Activated CD4-positive, CD25-positive, alpha-beta regulatory T cell treated with anti-CD3 and anti-CD28 coated beads, Interleukin-2, amount 50 U/mL, for 24 hours (primary cell): ENCODE measurements around the gene VEPH1.

ENCODE experiments used
- ATAC-seq, 2 donors: fragments of 150-1000 bp; cut with Tn5 transposase; one replicate each; pipeline ENCODE4 v1.10.0; 2021; ENCODE audit warnings: mild to moderate bottlenecking in 1 of 2, moderate library complexity in 1 of 2

Gene VEPH1

DNA sequence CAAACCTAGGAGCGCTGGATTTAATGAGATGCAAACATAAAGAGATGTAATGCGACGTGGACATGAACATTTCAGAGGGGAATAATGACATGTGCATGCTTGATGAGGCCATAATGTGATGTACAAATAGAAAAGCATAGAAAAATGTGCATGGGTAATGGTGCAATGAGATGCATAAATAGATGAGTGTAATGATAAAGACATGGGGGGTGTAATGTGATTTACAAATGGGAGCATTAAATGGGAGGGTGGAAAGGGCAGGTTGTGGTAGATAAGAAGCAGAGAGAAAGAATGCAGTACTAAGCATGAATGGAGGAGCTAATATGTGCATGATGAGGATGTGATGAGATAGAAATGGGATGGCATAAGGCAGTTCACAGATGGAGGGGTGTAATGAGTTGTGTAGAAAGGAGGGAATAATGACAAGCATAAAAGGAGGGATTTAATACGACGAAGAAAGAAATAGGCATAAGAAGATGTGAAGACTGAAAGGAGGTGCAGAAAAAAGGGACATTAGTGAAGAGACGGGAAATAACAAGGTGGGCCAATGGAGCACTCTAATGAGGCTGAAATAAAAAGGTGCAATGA lies 205.8 kb downstream of the VEPH1 start:
- ATAC-seq: no peak

DNA sequence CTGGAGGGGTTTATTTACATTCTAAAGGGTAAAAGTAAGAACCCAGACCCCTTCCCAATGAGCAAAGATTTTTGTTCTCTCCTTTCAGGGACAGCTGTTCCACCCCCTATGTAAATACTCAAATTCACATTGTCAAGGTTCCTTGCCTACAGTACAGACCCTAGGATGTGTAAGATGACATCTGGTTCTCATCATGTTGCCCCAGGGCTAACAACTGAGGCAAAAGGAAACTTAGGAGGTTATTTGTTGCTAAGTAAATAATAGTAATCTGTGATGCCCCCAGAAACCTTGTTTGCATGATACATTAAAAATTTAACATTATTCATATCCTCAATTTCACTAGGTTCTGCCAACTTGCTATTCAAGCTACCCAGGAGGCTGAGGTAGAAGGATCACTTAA lies 208.3 kb downstream of the VEPH1 start:
- ATAC-seq: no peak

DNA sequence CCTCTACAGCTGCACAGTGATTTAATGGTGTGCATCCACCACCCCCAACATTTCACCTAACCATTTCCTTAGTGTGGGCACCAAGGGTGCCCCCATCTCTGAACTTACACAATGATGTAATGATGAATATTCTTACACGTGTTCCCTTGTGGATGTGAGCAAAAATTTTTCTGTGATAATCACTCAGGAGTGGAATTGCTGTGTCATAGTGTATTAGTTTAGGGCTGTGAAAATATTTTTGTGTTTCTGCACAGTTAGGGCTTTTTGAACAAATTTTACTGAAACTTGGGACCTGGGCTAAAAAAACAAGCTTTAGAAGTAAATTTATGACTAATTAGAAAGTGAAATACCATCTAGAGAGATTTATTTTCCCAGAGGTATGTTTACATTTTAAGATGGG lies 208.7 kb downstream of the VEPH1 start:
- ATAC-seq: no peak

DNA sequence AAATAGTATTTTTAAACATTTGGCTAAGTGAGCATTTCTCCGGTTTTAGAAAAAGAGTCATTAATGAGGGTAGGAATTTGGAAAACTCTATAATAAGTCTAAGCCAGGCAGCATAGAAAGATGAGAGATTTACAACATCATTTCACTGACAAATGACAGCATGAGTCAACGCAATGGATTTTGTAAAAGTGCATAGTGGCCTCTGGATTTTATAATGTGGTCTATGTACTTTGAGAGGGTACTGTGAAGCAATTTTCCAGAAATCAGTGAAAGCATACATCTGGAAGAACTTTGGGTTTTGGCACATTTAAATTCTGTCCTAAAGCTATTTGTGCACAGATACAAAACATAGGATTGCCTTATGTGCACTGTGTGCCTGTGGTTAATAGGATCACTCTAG lies 212.4 kb downstream of the VEPH1 start:
- no peak for ATAC-seq

GRCh38 chr3:157285966-157286365 lies 217.2 kb downstream of the VEPH1 start:
- no peak for ATAC-seq

DNA sequence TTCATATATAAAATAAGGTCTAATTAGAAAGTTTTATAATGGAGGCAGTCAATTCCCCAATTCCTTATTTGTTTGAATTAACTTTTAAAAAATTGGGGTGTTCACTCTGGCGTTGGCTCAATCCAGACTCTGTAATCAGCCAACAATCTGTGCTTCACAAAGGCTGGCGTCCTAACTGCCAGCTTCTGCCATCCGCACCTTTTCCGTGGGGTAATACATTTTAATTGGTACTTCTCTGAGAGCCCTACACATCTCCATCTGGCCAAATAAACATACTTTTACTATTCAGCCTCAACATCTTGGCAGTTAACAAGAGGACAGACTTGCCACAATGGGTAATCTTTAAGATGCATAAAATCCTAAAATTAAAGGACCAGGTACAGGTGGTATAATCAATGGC lies 218.1 kb downstream of the VEPH1 start:
- ATAC-seq: no peak

GRCh38 chr3:157284688-157285087 lies 218.5 kb downstream of the VEPH1 start:
- no peak for ATAC-seq

GRCh38 chr3:157282261-157283191 lies 220.7 kb downstream of the VEPH1 start:
- peak; percentile 78 to 82 for ATAC-seq

- ATAC-seq: no peak
Measured at GRCh38 chr3:157280786-157281185, 222.4 kb downstream of the VEPH1 start.

DNA sequence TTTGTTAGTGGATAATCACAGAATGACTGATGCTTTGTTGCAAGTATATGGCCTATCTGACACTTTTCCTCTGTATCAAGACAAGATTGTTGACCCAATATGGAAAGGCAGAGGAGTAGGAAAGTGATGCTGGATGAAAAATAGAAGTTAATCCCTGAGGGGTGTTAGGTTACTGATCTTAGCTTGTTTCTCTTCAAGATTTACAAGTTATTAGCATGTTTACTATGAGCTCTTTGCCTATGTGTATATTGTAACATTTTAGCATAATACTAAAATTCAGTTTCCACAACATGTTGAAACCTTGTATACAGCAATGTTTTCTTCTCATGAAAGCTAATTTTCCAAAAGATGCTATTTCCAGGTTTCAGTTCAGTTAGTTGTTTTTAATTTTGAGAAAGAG lies 222.9 kb downstream of the VEPH1 start:
- no peak for ATAC-seq

DNA sequence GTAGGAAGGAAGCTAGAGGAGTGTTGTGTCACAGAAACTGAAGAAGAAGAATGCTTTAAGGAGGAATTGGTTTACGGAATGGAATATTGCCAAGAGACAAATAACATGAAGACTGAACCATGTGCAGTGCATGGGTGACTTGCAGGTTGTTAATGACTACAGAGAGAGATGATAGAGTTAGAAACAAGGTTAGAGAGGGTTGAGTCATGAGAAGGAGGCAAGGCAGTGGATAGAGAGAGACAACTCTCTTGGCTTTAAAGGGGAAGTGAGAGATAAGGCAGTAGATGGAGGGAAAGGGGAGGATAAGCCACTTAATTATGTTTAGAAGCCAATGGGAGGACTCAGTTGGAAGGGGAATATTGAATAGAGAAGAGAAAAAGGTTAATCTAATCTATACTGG lies 224.0 kb downstream of the VEPH1 start:
- no peak for ATAC-seq

GRCh38 chr3:157276801-157277200 lies 226.4 kb downstream of the VEPH1 start:
- ATAC-seq: no peak

- no peak for ATAC-seq
Measured at GRCh38 chr3:157275832-157276231, 227.4 kb downstream of the VEPH1 start.

GRCh38 chr3:157274644-157275137 lies 228.5 kb downstream of the VEPH1 start:
- ATAC-seq: no peak

- ATAC-seq: no peak
Measured at GRCh38 chr3:157271283-157271882, 231.8 kb downstream of the VEPH1 start.

GRCh38 chr3:157268026-157268425 lies 235.2 kb downstream of the VEPH1 start:
- no peak for ATAC-seq

DNA sequence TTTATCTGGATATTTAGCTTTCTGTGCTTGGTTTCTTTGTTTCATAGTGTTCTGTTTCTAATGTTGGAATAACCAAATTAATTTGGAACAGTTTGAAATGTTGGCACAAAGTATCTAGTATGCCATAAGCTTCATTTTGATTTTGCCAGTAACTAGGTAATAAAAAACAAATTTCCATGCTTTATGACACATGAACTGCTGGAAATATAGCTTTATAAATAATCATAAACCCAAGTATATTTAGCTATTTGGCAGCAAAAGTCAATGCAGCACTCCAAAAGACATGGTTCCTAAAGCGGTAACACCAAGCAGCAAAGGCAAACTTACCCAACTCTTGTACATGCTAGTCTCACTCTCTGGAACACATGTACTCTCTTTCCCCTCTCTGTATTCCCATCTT lies 237.3 kb downstream of the VEPH1 start:
- ATAC-seq: no peak

DNA sequence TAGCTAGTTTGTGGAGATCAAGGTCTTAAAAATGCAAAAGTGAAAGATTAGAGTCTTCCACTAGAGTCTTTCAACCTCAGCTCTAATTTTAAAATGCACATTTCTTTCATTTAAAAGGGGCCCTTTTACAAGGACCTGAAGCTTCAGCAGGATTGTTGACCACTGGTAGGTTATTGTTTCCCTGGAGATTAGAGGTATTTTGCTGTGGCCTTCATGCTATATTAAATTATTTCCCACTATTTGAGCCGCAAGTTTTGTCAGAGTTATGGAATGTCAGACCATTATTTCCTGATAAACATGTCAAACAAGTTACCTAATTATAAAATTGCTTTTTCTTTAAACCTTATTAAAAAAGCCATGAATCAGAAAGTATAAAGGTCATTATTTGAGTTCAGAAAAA lies 240.2 kb downstream of the VEPH1 start:
- ATAC-seq: no peak

- no peak for ATAC-seq
Measured at GRCh38 chr3:157261000-157261399, 242.2 kb downstream of the VEPH1 start.

- no peak for ATAC-seq
Measured at GRCh38 chr3:157259825-157260224, 243.4 kb downstream of the VEPH1 start.

GRCh38 chr3:157257101-157257500 lies 246.1 kb downstream of the VEPH1 start:
- ATAC-seq: no peak

DNA sequence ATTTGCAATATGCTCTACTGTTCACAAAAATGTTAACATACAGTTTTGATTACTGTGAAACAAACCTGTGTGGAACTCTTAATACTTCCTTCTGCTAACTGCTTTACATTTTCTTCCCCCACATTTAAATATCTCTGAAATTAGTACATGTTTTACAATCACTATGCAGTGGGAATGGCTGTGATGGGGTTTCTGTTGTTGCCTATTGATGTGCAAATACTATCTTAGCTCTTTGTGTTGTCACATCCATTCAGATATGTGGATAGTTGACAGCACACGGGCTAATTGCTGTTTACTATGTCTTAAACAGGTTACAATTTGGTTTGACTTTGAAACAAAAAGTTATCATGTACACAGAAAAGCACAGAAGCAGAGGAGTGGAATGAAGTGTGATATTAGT lies 247.4 kb downstream of the VEPH1 start:
- no peak for ATAC-seq

DNA sequence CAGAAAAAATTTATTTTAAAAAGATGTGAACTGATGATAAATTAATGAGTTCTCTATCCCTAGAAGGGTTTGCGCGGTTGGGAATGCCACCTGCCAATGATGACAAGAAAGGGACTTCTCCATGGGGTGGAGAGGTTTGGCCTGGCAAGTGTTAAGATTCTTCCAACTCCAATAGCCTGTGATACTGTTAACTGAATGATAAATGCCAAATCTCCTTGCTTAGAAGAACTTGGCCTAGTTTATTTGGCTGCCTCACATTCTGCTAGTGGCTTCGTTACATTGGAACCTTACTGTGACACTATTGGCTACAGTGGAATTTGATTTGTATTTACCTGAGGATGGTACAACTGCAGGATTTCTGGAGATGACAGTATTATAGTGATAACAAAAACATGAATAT lies 251.5 kb downstream of the VEPH1 start:
- ATAC-seq: no peak

GRCh38 chr3:157249606-157250005 lies 253.6 kb downstream of the VEPH1 start:
- ATAC-seq: no peak
